Endothelial cell of umbilical vein (primary cell): ENCODE results near the gene URGCP.

ENCODE experiments used
- CTCF ChIP-seq, 2 donors: IDR thresholded peaks; 1 replicate in 1 of 2; 2 replicates in 1 of 2; pipeline ENCODE4 v1.5.1; 2011; ENCODE audit warnings: low read length in 2 of 2, mild to moderate bottlenecking in 2 of 2, moderate library complexity in 2 of 2, control low read depth in 1 of 2, inconsistent platforms in 1 of 2, low read depth in 1 of 2; ENCODE audit not compliant: insufficient read depth in 1 of 2; ENCODE audit errors: extremely low read depth in 1 of 2
- EZH2 ChIP-seq: IDR thresholded peaks from 2 replicates; pipeline ENCODE4 v1.6.1; 2012; ENCODE audit warnings: borderline replicate concordance, low read depth, mild to moderate bottlenecking, moderate library complexity, low read length, inconsistent platforms; ENCODE audit not compliant: severe bottlenecking
- JUN ChIP-seq: IDR thresholded peaks from 2 replicates; pipeline ENCODE4 v1.6.1; 2011; ENCODE audit warnings: borderline replicate concordance, low read depth; ENCODE audit not compliant: insufficient read length, insufficient read depth
- MAX ChIP-seq: IDR thresholded peaks from 2 replicates; pipeline ENCODE4 v1.6.1; 2011; ENCODE audit not compliant: insufficient read depth, insufficient read length
- POLR2A ChIP-seq: IDR thresholded peaks from 2 replicates; pipeline ENCODE4 v1.6.1; 2012; ENCODE audit warnings: low read depth, mild to moderate bottlenecking, control low read depth, low read length
- POLR2AphosphoS5 ChIP-seq: IDR thresholded peaks from 2 replicates; pipeline ENCODE4 v1.6.1; 2012; ENCODE audit warnings: low read depth, mild to moderate bottlenecking, control low read depth, low read length, moderate library complexity; ENCODE audit not compliant: insufficient read depth

GRCh38 chr7:43873300-43873699, 33.1 kb downstream of the URGCP start:
- TF ChIP-seq MAX: no peak
- no peak for TF ChIP-seq CTCF (IDR thresholded peaks at IDR 0.05; ENCODE audit: extremely low read depth in 1 of 2, insufficient read depth in 1 of 2, low read depth in 1 of 2, low read length in 2 of 2)
- no peak for TF ChIP-seq POLR2AphosphoS5
- TF ChIP-seq JUN: no peak
- no peak for TF ChIP-seq POLR2A
- TF ChIP-seq EZH2: no peak
